Right ventricle myocardium superior (tissue), 1 donor: ENCODE data around the gene ERN1. TPM values are rescaled to one million over a fixed set of nuclear protein-coding genes. Genes with fewer than 3 reads are reported as not detected.

Source experiments
- ATAC-seq: fragments of 200-7000 bp; cut with Tn5 transposase; one replicate; pipeline ENCODE4 v1.9.1; 2020; ENCODE audit warnings: mild to moderate bottlenecking; ENCODE audit not compliant: poor library complexity
- DNase-seq: peaks from one replicate; pipeline ENCODE4 v3.0.0-alpha.2; 2020
- intact Hi-C: fragments of 100-400 bp; cut with DNase I; formaldehyde crosslinking; loops from one replicate; pipeline ENCODE4 v1.11.2; 2022
- total RNA-seq: library from RNA; stranded (reverse); fragmentation: NEBNext Ultra II Directional; extraction: Animal tissue kit (Norgen Biotek cat#: 25700); gene quantifications from one replicate; pipeline ENCODE4 v1.2.1, GENCODE V29; 2021
- donor health status: DM: no; HTN: yes; CAD: no; lungs with severe emphysema.

The ERN1 gene
- total RNA-seq, 1 donor from 2014 or later, result 6.7 TPM

- intact Hi-C loops, result no loop called here
- ATAC-seq (no peak), DNase-seq (no peak)
Observed at GRCh38 chr17:64097196-64097936, 32.6 kb downstream of the ERN1 start.

GRCh38 chr17:64096037-64096436, 33.9 kb downstream of the ERN1 start:
- intact Hi-C loops, result no loop called here
- ATAC-seq (no peak), DNase-seq (no peak)

GRCh38 chr17:64095144-64095882, 34.6 kb downstream of the ERN1 start:
- ATAC-seq, result no peak
- DNase-seq, result no peak
- intact Hi-C loops, result no loop called here

GRCh38 chr17:64094412-64094811, 35.5 kb downstream of the ERN1 start:
- DNase-seq, result no peak
- ATAC-seq, result no peak
- intact Hi-C loops, result no loop called here

- ATAC-seq, result no peak
Observed at GRCh38 chr17:64092952-64093451, 36.9 kb downstream of the ERN1 start.

GRCh38 chr17:64092113-64092512, 37.8 kb downstream of the ERN1 start:
- ATAC-seq (no peak), DNase-seq (no peak)
- intact Hi-C loops, result no loop called here

More at GRCh38 chr17:64092952-64093451, 36.9 kb downstream of the ERN1 start:
- DNase-seq, result no peak
- intact Hi-C loops, result no loop called here

GRCh38 chr17:64091571-64091970, 38.4 kb downstream of the ERN1 start:
- ATAC-seq (no peak), DNase-seq (no peak)
- intact Hi-C loops, result no loop called here

- intact Hi-C loops, result no loop called here
- DNase-seq (no peak), ATAC-seq (no peak)
Observed at GRCh38 chr17:64091116-64091515, 38.8 kb downstream of the ERN1 start.

- ATAC-seq (no peak), DNase-seq (no peak)
Observed at GRCh38 chr17:64090144-64090543, 39.8 kb downstream of the ERN1 start.

GRCh38 chr17:64087252-64088005, 42.5 kb downstream of the ERN1 start:
- intact Hi-C loops, result no loop called here
- DNase-seq (no peak), ATAC-seq (no peak)

More at GRCh38 chr17:64090144-64090543, 39.8 kb downstream of the ERN1 start:
- intact Hi-C loops, result no loop called here

GRCh38 chr17:64085650-64086005, 44.3 kb downstream of the ERN1 start:
- intact Hi-C loops, result no loop called here
- DNase-seq (no peak), ATAC-seq (no peak)

- no peak for DNase-seq
- intact Hi-C loops, result no loop called here
- ATAC-seq, result no peak
Observed at GRCh38 chr17:64084940-64085649, 44.8 kb downstream of the ERN1 start.

GRCh38 chr17:64084086-64084939, 45.6 kb downstream of the ERN1 start:
- ATAC-seq (peak; percentile 18), DNase-seq (no peak)
- intact Hi-C loops, result no loop called here

GRCh38 chr17:64083563-64084085, 46.3 kb downstream of the ERN1 start:
- intact Hi-C loops, result no loop called here
- DNase-seq (no peak), ATAC-seq (no peak)

- ATAC-seq (no peak), DNase-seq (no peak)
- intact Hi-C loops, result no loop called here
Observed at GRCh38 chr17:64083093-64083492, 46.9 kb downstream of the ERN1 start.

- intact Hi-C loops, result no loop called here
- ATAC-seq, result no peak
- DNase-seq, result no peak
Observed at GRCh38 chr17:64081802-64082799, 47.8 kb downstream of the ERN1 start.
